Endothelial cell of umbilical vein (primary cell): ENCODE data around the gene PLEKHA6.

Source experiments
- FOS ChIP-seq: IDR thresholded peaks from 2 replicates; pipeline ENCODE4 v1.6.1; 2011; ENCODE audit warnings: mild to moderate bottlenecking, low read length, moderate library complexity, borderline replicate concordance; ENCODE audit not compliant: insufficient read depth
- JUN ChIP-seq: IDR thresholded peaks from 2 replicates; pipeline ENCODE4 v1.6.1; 2011; ENCODE audit warnings: borderline replicate concordance, low read depth; ENCODE audit not compliant: insufficient read length, insufficient read depth
- POLR2A ChIP-seq: IDR thresholded peaks from 2 replicates; pipeline ENCODE4 v1.6.1; 2012; ENCODE audit warnings: low read depth, mild to moderate bottlenecking, control low read depth, low read length
- POLR2AphosphoS5 ChIP-seq: IDR thresholded peaks from 2 replicates; pipeline ENCODE4 v1.6.1; 2012; ENCODE audit warnings: low read depth, mild to moderate bottlenecking, control low read depth, low read length, moderate library complexity; ENCODE audit not compliant: insufficient read depth
- TF ChIP-seq, protein P1 (sequence below), 2 donors: IDR thresholded peaks; 1 replicate in 1 of 2; 2 replicates in 1 of 2; pipeline ENCODE4 v1.5.1; 2011; ENCODE audit warnings: low read length in 2 of 2, mild to moderate bottlenecking in 2 of 2, moderate library complexity in 2 of 2, control low read depth in 1 of 2, inconsistent platforms in 1 of 2, low read depth in 1 of 2; ENCODE audit not compliant: insufficient read depth in 1 of 2; ENCODE audit errors: extremely low read depth in 1 of 2

GRCh38 chr1:204336421-204337035 lies 23.2 kb downstream of the PLEKHA6 start:
- no peak for TF ChIP-seq POLR2AphosphoS5
- TF ChIP-seq POLR2A, result no peak
- no peak for TF ChIP-seq JUN
- TF ChIP-seq, protein P1, sequence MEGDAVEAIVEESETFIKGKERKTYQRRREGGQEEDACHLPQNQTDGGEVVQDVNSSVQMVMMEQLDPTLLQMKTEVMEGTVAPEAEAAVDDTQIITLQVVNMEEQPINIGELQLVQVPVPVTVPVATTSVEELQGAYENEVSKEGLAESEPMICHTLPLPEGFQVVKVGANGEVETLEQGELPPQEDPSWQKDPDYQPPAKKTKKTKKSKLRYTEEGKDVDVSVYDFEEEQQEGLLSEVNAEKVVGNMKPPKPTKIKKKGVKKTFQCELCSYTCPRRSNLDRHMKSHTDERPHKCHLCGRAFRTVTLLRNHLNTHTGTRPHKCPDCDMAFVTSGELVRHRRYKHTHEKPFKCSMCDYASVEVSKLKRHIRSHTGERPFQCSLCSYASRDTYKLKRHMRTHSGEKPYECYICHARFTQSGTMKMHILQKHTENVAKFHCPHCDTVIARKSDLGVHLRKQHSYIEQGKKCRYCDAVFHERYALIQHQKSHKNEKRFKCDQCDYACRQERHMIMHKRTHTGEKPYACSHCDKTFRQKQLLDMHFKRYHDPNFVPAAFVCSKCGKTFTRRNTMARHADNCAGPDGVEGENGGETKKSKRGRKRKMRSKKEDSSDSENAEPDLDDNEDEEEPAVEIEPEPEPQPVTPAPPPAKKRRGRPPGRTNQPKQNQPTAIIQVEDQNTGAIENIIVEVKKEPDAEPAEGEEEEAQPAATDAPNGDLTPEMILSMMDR (IDR thresholded peaks at IDR 0.05; ENCODE audit: extremely low read depth in 1 of 2, insufficient read depth in 1 of 2, low read depth in 1 of 2, low read length in 2 of 2), result no peak
- no peak for TF ChIP-seq FOS
